CD1c-positive myeloid dendritic cell (primary cell): ENCODE data around the gene EIF4E1B.

Experiments
- DNase-seq: peaks from one replicate; pipeline ENCODE4 v3.0.0-alpha.2; 2016; ENCODE audit errors: extremely low spot score

EIF4E1B gene

GRCh38 chr5:176663566-176663965, 33.1 kb downstream of the EIF4E1B start:
- no peak for DNase-seq

GRCh38 chr5:176664479-176664878, 34.0 kb downstream of the EIF4E1B start:
- DNase-seq = no peak

- no peak for DNase-seq
Measured at GRCh38 chr5:176664886-176665285, 34.4 kb downstream of the EIF4E1B start.

GRCh38 chr5:176665517-176665916, 35.0 kb downstream of the EIF4E1B start:
- DNase-seq = no peak

GRCh38 chr5:176667637-176668036, 37.2 kb downstream of the EIF4E1B start:
- DNase-seq = no peak

GRCh38 chr5:176670449-176670848, 40.0 kb downstream of the EIF4E1B start:
- DNase-seq = no peak

GRCh38 chr5:176671399-176671798, 40.9 kb downstream of the EIF4E1B start:
- DNase-seq = no peak

GRCh38 chr5:176671890-176672747, 41.6 kb downstream of the EIF4E1B start:
- DNase-seq = no peak

GRCh38 chr5:176673651-176674583, 43.4 kb downstream of the EIF4E1B start:
- DNase-seq = no peak

- DNase-seq = no peak
Measured at GRCh38 chr5:176674799-176675198, 44.3 kb downstream of the EIF4E1B start.

- no peak for DNase-seq
Measured at GRCh38 chr5:176675676-176676360, 45.3 kb downstream of the EIF4E1B start.

GRCh38 chr5:176676361-176676824, 45.9 kb downstream of the EIF4E1B start:
- no peak for DNase-seq

GRCh38 chr5:176677209-176677939, 46.9 kb downstream of the EIF4E1B start:
- DNase-seq = no peak

GRCh38 chr5:176678584-176678983, 48.1 kb downstream of the EIF4E1B start:
- DNase-seq = no peak

- no peak for DNase-seq
Measured at GRCh38 chr5:176679365-176680225, 49.1 kb downstream of the EIF4E1B start.

GRCh38 chr5:176680226-176680563, 49.7 kb downstream of the EIF4E1B start:
- DNase-seq = no peak

GRCh38 chr5:176682016-176682531, 51.6 kb downstream of the EIF4E1B start:
- DNase-seq = no peak

GRCh38 chr5:176685010-176685409, 54.5 kb downstream of the EIF4E1B start:
- DNase-seq = no peak

- DNase-seq = no peak
Measured at GRCh38 chr5:176687247-176687646, 56.8 kb downstream of the EIF4E1B start.

GRCh38 chr5:176687881-176688280, 57.4 kb downstream of the EIF4E1B start:
- DNase-seq = no peak
